Measurements from ENCODE around the gene RBM34.
A peak's percentile ranks its signal among the peaks of the same experiment; 100 is the strongest.
"Not testable (repeated sequence)": the region's sequence is repeated elsewhere in the genome, so short reads cannot be mapped to it uniquely, and the experiment has no call there.

Gene RBM34

DNA sequence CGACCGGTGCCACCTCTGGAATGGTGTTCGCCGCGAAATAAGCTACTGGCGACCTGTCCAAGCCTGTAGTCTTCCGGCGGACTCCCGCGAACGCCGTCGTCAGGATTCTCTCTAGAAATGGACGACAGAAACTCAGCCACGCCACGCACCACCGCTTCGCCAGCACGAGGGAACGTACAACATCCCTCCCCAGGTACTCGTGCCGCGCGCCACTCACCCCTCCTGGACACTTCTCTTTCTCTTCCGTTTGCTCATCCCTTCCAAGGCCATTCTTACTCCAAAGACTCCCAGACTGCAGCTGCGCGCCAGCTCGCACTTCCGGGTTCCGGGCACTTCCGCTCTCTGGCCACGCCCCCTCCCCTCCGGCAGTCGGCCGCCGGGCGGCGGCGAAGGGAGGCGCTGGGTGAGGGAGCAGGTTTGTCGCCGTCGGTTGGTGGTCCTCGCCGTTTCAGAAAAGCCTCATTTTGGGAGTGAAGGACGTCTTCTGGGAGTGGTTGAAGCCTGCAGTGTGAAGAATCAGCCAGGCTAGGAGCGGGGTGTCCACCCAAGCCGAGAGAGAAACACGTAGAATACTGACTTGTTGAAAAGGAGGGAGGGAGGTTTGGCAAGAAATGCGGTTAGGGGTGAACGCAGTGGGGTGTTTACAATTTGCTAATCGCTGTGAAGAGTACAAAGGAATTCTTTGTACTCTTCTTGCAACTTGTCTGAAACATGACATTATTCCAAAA is at the start of gene RBM34:
Gene RBM34, minus strand, starts transcription at position 294 of the 728 bp plus-strand sequence. Its CDS starts 24 bp downstream, at position 270.
- peak; percentile 72 to 88 for DNase-seq (ENCODE audit: low read depth in 2 of 2)

DNA sequence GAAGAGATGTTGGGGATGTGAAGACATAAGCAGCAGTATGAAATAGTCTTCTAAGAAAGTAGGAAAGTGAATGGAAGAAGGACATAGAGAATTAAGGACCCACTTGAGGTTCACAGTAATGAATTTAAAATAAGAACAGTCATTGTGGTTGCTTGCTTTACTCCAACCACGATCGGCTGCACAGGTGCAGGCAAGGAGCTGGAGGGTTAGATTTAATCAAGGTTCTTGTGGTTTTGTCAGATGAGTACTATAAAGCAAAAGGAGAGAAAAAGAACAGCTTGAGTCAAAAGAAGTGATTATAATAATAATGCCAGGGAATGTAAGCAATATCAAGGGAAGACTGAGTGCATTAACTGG is 46.1 kb upstream of the RBM34 start:
- no peak for DNase-seq (ENCODE audit: low read depth in 2 of 2)

GRCh38 chr1:235206533-235207208 is 45.6 kb upstream of the RBM34 start:
- DNase-seq (ENCODE audit: low read depth in 2 of 2), result no peak

- no peak for DNase-seq (ENCODE audit: low read depth in 2 of 2)
These were observed 44.6 kb upstream of the RBM34 start for GRCh38 chr1:235205687-235206086.

DNA sequence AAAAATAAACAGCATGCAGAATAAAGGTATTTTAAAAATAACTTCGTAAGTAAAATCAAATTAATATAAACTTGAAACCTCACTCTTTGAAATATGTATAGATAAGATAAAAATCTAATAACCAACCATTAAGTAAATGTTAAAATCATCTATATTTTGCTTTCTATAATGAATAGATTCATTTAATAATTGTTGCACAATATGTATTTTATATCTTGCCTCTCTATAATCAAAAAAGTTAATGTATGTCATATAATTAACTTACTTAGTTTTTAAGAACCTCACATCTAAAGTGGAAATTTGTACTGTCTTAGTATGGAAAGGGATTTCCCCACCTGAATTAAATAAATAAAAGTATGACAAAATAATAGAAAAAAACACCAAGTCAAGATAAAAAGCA is 42.4 kb upstream of the RBM34 start:
- no peak for DNase-seq (ENCODE audit: low read depth in 2 of 2)

GRCh38 chr1:235202447-235202846 is 41.4 kb upstream of the RBM34 start:
- DNase-seq (ENCODE audit: low read depth in 2 of 2), result not testable (repeated sequence)

GRCh38 chr1:235199441-235199840 is 38.4 kb upstream of the RBM34 start:
- DNase-seq (ENCODE audit: low read depth in 2 of 2), result no peak

- DNase-seq (ENCODE audit: low read depth in 2 of 2), result no peak
These were observed 29.4 kb upstream of the RBM34 start for GRCh38 chr1:235190431-235190830.

DNA sequence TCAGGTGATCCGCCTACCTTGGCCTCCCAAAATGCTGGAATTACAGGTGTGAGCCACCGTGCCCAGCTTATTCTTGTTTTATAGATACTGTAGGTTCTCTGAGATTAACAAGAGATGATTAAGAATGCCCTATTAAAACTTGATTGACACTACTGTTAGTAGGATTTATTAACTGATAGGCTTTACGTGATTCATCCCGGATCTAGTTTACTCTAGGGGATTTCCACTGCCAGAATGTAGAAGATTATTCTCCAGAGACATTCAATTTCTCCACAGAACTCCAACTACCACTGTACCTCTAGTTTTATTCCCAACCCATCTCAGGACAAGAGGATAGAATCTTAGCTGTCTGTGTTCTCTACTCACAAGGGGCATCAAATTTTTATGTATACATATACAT is 26.3 kb upstream of the RBM34 start:
- no peak for DNase-seq (ENCODE audit: low read depth in 2 of 2)

DNA sequence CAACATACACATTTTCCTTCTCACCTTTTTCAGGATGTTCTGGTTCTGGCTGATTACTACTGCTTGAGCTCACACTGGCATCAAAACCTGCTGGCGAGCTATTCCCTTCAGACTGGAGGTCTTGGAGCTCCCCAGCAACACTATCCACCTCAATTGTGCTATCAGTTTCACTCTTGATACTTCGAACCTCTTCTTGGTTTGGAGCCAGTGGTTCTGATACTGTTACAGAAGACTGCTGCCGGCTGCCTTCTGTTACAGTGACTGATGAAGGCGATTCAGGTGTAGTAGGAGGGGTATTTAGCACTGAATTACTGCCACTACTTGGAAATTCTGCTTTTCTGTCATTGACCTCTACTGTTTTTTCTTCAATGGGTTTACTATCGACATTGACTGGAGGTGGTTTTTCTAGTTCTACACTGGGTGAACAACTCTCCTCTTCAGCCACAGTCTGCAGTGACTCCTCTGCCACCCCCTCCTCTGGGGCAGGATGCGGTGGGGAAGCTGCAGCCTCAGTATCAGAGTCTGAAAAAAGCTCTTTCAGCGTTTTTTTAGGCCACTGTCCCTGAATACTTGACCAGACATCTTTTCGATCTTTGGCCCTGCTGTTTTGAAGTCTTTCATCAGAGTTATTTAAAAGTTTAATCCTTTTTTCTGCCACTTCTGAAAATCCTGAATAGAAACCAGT is 20.7 kb upstream of the RBM34 start:
- no peak for DNase-seq (ENCODE audit: low read depth in 2 of 2)

- no peak for DNase-seq (ENCODE audit: low read depth in 2 of 2)
These were observed 19.9 kb upstream of the RBM34 start for GRCh38 chr1:235180916-235181460.

DNA sequence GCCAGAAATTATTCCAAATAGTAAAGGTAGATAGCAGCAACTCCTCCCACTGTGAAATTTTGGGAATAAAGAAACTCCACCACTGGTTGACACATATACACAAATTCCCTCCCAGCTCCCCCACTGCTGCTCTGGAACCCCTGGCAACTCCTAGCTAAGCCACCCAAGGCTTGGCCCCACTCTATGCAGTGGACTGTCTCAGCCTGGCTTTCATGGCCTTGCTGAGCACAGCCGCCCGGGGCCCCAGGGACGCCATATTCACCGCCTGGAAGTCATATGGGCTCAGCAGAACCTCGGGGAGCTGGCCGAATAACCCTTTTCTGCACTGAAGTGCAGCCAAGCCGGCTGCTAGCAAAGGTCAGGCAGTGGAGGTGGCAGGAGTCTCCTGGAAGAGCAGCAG is 15.4 kb upstream of the RBM34 start:
- DNase-seq (ENCODE audit: low read depth in 2 of 2), result no peak

- no peak for DNase-seq (ENCODE audit: low read depth in 2 of 2)
These were observed 8.9 kb upstream of the RBM34 start for GRCh38 chr1:235169986-235170385.

GRCh38 chr1:235168375-235168774 is 7.3 kb upstream of the RBM34 start:
- no peak for DNase-seq (ENCODE audit: low read depth in 2 of 2)

GRCh38 chr1:235161685-235162327 is 756 bp upstream of the RBM34 start:
- DNase-seq (ENCODE audit: low read depth in 2 of 2), result no peak

GRCh38 chr1:235160383-235160956 is 580 bp downstream of the RBM34 start:
- DNase-seq (ENCODE audit: low read depth in 2 of 2), result peak in 1 of 2 donors; percentile 2

- not testable (repeated sequence) for DNase-seq (ENCODE audit: low read depth in 2 of 2)
These were observed 1.1 kb downstream of the RBM34 start for GRCh38 chr1:235159930-235160329.

GRCh38 chr1:235159284-235159683 is 1.8 kb downstream of the RBM34 start:
- not testable (repeated sequence) for DNase-seq (ENCODE audit: low read depth in 2 of 2)

GRCh38 chr1:235158680-235159079 is 2.4 kb downstream of the RBM34 start:
- no peak for DNase-seq (ENCODE audit: low read depth in 2 of 2)

DNA sequence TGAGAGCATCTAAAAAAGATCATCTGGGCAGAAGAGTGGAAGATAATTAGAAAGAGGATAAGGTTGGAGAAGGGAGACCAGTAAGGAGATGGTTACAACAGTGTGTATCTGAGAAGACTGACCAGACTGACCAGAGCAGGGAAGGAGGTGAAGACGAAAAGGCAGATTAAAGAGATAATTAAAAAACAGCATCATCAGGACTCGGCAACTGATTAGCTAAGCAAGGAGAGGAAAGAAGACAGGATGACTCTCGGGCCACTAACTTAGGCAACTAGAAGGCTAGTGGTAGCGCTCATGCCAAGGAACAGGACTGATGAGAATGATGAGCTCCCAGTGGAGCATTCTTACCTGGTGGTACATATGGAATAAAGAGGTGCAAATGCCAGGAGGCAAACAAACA is 3.9 kb downstream of the RBM34 start:
- DNase-seq (ENCODE audit: low read depth in 2 of 2), result no peak

DNA sequence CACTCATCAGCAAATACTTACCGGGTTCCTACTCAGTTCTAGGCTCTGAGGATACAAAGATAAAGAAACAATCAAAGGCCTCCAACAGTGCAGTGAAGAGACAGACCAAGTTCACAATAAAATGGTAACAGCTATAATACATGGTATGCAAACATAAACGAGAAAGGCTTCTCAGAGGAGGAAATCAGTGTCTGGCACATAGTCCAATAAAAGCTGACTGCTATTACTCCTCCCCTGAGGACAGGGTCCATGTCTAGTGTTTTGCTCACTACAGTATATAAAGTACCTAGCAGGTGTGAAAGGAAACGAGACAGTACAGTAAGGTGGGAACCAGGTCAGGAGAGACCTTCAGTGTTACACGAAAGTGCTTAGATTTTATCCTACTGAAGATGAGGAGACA is 4.3 kb downstream of the RBM34 start:
- DNase-seq (ENCODE audit: low read depth in 2 of 2), result no peak

GRCh38 chr1:235156265-235156664 is 4.8 kb downstream of the RBM34 start:
- DNase-seq (ENCODE audit: low read depth in 2 of 2), result no peak

Data from stimulated activated CD4-positive, alpha-beta T cell treated with anti-CD3 and anti-CD28 coated beads, Interleukin-1b, Interleukin-23, amount 100 ng/mL, for 1 hour (primary cell).